ENCODE data around the gene TGFBR1.
"Not testable (repeated sequence)": the region's sequence is repeated elsewhere in the genome, so short reads cannot be mapped to it uniquely, and the experiment has no call there.

TGFBR1 gene

GRCh38 chr9:99192786-99193465 lies 88.0 kb downstream of the TGFBR1 start:
- DNase-seq = no peak

- no peak for DNase-seq
These were observed 88.5 kb downstream of the TGFBR1 start for GRCh38 chr9:99193466-99193821.

GRCh38 chr9:99196484-99196883 lies 91.6 kb downstream of the TGFBR1 start:
- not testable (repeated sequence) for DNase-seq

- no peak for DNase-seq
These were observed 92.3 kb downstream of the TGFBR1 start for GRCh38 chr9:99197124-99197630.

GRCh38 chr9:99197987-99198386 lies 93.1 kb downstream of the TGFBR1 start:
- no peak for DNase-seq

- DNase-seq = no peak
These were observed 95.1 kb downstream of the TGFBR1 start for GRCh38 chr9:99199938-99200539.

GRCh38 chr9:99201603-99202002 lies 96.7 kb downstream of the TGFBR1 start:
- DNase-seq = no peak

All from activated CD4-positive, alpha-beta T cell treated with anti-CD3 and anti-CD28 coated beads, Interleukin-2, Interleukin-6, amounts not matched to agents 100 ng/mL and 50 ng/mL, durations not matched to agents 16 hours and 8 hours (primary cell).